Posterior vena cava (tissue), 2 donors: ENCODE data around the gene CRACR2B. TPM values are rescaled to one million over a fixed set of nuclear protein-coding genes. Genes with fewer than 3 reads are reported as not detected.

Experiments
- DNase-seq: peaks from one replicate; pipeline ENCODE4 v3.0.0-alpha.2; 2020; ENCODE audit warnings: low spot score
- intact Hi-C, 2 donors: fragments of 100-400 bp; cut with DNase I; formaldehyde crosslinking; loops; one replicate each; pipeline versions ENCODE4 v1.14.1 to v1.14.2; 2022 to 2023
- total RNA-seq, 2 donors: library from RNA; stranded (reverse); fragmentation: NEBNext Ultra II Directional; extraction: Animal tissue kit (Norgen Biotek cat#: 25700); gene quantifications; one replicate each; pipeline ENCODE4 v1.2.1, GENCODE V29; 2021
- donor health status: DM: yes; HTN: yes; CAD: no.
- donor health status: DM: yes; HTN: yes; CAD: no.

Gene CRACR2B
- total RNA-seq, 2 donors from 2014 or later, result 3.5 to 4.3 TPM

DNA sequence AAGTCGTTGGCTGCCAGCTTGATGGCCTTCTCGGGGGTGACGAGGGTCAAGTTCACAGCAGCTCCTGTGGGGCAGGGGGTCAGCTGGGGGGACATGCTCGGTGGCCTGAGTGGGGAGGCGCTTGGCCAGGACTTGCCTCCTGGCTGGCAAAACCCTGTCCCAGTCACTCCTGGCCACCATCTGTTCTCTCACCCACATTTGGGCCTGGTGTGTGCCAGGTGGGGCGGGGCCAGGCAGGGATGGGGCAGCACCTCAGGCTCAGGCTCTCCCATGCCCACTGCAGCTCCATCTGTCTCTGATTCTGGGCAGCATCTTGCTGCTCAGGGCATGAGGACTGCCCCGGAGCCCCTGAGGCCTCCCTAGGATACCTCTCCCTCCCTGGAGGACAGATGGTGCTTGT, 34.2 kb upstream of the CRACR2B start:
- intact Hi-C loops, result loop anchor here in 1 of 2 donors (10.0 kb wide), 1 partner anchor 129 kb away; no protein-coding TSS in a partner anchor
- DNase-seq, result no peak

DNA sequence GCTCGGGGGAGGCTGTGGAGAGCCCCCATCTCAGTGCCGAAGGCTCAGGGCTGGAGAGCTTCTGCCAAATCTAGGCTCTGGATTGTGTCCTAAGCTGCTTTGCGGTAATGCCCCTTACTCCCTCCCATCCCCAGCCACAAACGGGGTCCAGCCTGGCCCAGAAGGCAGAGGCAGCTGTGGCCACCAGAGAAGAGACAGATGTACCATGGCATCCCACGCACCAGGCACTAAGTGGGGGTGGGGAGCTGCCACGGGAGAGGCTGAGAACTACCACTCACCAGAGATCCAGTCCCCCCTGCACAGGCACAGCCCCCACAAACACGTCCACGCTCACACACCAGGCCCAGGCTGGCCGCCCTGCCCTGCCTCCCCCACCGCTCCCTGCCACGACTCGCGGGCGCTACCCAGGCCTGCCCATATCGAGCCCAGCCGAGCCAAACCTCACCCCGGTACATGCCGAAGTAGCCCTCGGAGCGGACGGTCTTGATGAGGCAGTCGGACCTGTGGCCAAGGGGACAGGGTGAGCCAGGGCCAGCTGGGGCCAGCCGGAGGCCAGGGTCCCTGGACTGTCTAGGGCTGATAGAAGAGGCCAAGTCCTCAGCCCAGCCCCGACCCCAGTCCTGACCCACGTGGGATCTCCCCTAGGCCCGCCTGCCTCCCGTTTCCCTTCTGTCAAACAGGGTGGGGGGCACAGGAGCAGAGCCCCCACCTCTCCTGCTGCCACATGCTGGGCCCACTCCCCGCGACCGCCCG, 33.5 kb upstream of the CRACR2B start:
- intact Hi-C loops, result loop anchor here in 1 of 2 donors (10.0 kb wide), 1 partner anchor 129 kb away; no protein-coding TSS in a partner anchor
- no peak for DNase-seq

DNA sequence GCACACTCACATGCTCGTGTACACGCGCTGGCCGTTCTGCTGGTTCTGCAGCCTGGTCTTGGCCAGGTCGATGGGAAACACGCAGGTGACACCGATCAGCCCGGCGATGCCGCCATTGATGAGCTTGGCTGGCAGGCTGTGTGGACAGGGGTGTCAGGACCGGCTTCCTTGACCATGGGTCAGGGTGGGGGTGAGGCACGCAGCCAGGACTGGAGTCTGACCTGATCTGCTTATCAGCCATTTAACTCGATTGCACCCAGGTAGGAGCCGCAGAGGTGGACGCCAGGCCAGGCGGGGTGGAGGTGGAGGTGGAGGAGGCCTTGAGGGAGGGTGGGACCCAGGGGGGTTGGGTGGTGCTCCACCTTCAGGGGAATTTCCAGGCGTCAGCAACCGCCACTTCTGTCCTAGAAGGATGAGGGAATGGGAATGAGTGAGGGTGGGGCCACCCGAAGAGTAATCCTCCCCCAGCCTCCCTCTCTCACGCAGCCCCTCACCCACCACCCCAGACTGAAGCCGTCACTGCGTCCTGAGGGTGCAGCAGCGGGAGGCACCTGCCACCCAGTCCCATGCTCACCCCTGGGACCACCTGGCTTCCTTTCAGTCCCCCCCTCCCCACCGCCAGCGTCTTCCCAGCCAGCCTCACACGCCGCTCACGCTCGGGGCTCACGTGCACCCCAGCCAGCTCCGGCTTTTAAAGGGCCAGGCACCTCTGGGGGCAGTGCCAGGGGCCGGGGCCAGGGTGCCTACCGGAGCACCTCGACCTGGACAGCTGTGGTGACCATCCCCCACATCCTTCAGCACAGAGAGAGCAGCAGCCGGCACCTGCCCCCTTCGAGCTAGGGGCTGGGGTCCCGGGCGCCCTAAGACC, 32.7 kb upstream of the CRACR2B start:
- intact Hi-C loops, result loop anchor here in 1 of 2 donors (10.0 kb wide), 1 partner anchor 130 kb away; no protein-coding TSS in a partner anchor
- no peak for DNase-seq

DNA sequence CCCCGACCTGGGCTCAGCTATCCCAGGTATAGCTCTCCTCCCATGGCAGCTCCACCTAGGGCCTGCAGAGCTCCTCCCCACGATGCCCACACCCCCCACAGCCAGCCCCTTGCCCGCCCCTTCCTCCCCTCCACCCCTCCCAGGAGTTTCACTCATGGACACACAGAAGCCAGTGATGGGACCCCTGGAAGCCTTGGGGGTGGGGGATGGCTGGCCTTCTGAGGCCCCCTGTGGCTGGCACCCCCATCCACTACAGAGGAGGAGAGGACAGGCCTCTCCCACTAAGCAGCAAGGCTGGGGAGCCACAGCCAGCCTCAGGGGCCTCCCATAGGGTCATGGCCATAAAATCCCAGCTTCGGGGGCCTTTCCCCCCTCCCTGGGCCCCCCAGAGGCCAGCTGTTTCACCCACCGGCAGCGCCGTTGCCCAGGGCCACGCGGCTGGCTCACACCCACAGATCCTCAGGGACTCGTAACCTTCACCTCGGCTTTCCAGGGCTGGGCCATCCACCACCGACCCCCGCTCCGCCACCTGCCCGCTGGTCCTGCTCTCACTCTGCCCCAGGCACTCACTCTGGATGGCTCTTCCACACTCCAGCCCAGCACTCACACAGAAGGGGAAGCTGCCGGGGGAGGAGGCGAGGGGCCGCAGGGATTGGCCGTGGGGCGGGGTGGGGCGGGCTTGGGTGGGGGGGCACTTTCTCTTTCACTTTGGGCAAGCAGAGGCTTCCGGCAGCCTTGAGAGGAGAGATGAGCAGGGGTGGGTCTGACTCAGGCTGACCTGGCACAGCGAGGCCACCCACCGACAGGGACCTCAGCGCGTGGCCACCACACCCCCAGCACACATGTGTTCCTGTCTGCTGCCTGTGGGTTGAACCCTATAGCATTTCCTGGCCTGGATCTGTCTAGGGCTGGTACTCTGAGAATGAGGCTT, 31.8 kb upstream of the CRACR2B start:
- intact Hi-C loops, result loop anchor here in 1 of 2 donors (10.0 kb wide), 1 partner anchor 131 kb away; no protein-coding TSS in a partner anchor

DNA sequence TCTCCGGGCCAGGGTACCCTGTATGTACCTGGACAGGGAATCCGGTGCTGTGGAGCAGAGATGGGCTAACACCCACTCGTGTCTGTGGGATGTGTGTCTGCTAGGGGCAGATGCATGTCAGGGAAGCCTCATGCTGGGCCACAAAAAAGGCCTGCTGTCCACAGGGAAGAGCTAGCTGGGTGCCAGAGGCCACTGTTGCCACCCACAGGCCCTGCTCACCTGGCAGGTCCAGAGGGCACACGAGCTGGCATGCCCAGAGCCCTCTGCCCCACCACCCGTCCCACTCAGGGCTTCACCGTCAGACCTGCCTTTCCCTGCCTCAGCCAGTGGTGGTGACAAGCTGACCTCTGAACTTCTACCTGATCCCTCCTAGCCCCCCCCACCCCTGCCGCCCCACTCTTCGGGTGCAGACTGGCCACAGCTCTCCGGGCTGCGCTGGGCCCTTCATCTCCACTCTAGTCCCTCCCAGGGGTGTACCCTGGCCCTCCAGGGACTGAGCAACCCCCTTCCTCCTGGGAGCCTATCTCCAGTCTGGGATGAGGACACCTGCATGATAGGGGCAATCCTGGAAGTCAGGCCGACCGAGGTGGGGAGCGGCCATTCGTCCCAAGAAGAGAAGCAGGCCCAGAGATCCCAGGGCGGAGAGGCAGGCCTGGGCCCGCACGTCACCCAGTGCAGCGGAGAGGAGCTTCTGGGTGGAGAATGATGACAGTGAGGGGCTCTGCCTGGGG, 31.0 kb upstream of the CRACR2B start:
- DNase-seq, result no peak
- intact Hi-C loops, result loop anchor here in 1 of 2 donors (10.0 kb wide), 1 partner anchor 132 kb away; no protein-coding TSS in a partner anchor

More for the DNA sequence above, 31.8 kb upstream of the CRACR2B start:
- DNase-seq, result peak; percentile 93

DNA sequence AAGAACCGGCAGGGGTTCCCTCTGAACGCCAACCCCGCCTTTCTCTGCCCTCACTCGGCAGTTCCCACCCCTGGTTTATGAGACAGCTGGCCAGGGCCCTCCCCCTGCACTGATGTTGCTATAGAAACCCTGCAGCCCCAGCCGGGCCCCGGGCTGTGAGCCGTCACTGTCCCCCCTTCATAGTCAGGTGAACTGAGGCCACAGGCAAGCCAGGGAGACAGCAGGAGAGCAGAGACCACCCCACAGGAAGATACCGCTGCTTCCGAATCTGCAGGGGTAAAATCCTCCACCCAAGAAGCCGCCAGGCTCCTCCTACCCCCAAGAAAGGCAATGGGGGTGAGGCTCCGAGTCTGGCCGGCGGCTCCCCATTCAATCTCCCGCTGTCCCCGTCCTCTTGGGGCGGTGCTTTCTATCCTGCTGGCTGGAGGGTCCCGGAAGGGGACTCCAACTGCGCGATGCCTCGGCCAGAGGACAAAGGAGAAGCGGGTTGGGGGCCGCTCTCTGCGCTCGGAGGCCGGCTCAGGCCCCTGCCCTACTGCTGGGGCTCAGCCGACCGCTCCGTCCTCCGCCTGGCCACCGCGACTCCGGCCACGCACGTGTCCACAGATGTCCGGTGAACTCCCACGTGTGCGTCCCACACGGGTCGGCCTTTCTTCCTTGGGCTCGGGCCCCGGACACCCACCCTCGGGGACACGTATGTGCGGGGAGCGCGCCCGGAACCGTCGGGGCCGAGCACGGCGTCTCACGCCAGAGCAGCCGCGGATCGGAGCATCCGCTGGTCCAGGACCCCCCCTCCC, 30.2 kb upstream of the CRACR2B start:
- intact Hi-C loops, result loop anchor here in 1 of 2 donors (10.0 kb wide), 1 partner anchor 133 kb away; no protein-coding TSS in a partner anchor

DNA sequence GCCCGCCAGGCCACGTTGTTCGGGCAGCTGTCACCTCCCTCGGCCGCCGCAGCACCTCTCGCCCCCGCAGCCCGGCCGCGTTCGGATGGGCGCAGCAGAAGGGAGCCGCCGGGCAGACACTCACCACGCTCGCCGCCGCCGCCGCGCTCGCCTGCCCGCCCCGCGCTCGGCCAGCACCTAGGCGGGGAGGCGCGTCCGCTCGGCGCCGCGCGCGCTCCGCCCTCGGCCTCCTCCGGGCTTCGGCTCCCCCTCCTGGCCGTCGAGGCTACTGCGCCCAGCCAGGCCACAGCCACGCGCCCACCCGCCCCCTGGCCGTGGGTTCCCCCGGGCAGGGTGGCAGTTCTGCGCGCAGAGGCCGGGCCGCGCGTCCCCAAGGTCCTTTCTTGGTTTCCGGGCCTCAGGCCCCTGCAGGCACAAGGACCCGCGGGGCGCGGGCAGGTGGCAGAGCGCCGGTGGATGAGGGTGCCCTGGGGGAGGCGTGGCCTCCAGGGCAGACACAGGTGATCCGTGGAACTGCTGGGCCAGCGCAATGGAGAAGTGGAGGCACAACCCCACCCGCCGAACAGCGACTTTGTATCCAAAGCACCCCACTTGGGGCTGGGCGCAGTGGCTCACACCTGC, 29.5 kb upstream of the CRACR2B start, which contains the start of gene SLC25A22:
Gene SLC25A22 (minus strand): TSS at position 189 of the 621 bp plus-strand sequence. CDS start 3,275 bp downstream, outside the sequence.
- DNase-seq, result peak; percentile 92
- intact Hi-C loops, result loop anchor here in 1 of 2 donors (10.0 kb wide), 1 partner anchor 133 kb away; no protein-coding TSS in a partner anchor

More for the DNA sequence above, 30.2 kb upstream of the CRACR2B start:
- DNase-seq, result peak; percentile 90

DNA sequence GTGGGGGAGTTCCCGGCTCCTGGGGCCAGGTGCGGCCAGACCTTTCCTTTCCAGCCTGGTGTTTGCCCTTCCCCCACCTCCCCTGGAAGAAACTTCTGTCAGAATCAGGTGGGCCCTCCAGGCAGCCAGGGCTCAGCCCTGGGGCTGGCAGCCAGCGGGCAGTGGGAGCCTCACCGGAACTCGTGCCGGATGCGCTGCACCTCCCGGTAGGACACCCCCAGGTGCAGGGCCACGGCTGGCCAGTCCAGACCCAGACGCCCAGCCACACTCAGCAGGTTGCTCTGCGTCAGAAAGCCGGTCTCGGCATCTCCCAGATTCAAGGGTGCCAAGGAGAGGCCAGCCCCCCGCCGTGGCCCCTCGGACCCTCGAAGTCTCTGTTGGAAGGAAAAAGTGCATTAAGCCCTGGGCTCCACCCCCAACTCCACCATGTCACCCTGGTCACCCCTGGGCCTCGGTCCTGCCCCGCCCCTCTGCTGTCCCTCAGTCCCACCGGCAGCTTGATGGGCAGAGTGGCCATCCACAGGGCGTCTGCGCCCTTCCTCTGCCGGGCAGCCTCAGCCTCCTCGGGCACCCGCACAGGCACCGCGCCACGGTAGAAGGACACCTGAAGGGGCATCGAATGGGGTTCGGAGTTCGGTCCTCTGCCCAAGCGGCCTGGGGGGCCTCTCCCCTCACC, 27.9 kb upstream of the CRACR2B start:
- intact Hi-C loops, result loop anchor here (10.0 kb wide), 2 partner anchors 55 to 135 kb away; partner anchors contain the start of gene TALDO1 (in 1 of the 2)
- DNase-seq, result no peak

DNA sequence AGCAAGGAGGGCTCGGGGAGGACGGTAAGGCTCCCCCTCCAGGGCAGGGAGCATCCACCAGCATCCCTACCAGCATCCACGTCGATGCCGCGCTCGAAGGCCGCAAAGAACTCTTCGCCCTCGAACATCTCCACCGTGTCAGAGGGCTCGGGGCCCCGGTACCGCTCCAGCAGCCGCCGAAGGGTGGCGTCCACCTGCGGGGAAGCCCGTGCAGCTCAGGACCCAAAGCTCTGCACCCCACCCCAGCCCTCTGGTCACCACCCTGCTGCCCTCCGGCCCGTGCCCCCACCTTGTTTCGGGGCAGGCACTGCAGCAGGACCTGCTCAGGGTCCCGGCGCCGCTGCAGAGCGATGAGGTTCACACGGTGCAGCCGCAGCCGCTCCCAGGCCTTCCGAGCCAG, 27.2 kb upstream of the CRACR2B start:
- intact Hi-C loops, result loop anchor here in 1 of 2 donors (10.0 kb wide), 1 partner anchor 56 kb away; the partner anchor contains the start of gene TALDO1
- DNase-seq, result no peak

DNA sequence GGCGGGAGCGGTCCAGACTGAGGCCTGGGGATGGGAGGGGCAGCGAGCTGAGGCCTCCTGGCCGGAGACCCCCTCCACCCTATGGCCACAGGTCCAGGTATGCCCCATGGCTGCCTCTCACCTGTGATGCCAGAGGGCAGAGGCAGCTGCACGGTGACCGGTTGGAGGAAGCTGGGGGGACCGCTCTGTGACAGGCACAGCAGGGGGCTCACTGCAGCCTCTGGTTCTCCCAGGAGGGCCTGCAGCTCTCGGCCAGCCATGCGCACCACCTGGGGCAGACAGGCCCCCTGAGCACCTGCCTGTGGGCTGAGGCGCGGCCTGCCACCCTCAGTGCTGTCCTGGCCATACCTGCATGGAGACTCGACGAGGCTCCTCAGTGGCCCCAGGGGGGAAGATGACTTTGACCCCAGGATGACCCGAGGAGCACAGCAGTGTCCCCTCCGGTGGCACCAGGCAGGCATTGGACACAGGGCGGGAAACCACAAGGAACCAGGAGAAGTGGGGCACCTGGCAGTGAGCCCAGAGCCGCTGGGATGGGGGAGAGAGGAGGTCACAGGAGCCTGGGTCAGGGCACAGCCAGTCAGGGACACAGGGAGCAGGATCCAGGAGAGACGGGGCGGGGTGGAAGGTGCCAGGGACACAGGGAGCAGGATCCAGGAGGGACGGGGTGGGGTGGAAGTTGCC, 26.5 kb upstream of the CRACR2B start:
- DNase-seq, result no peak
- intact Hi-C loops, result loop anchor here in 1 of 2 donors (10.0 kb wide), 1 partner anchor 56 kb away; the partner anchor contains the start of gene TALDO1

DNA sequence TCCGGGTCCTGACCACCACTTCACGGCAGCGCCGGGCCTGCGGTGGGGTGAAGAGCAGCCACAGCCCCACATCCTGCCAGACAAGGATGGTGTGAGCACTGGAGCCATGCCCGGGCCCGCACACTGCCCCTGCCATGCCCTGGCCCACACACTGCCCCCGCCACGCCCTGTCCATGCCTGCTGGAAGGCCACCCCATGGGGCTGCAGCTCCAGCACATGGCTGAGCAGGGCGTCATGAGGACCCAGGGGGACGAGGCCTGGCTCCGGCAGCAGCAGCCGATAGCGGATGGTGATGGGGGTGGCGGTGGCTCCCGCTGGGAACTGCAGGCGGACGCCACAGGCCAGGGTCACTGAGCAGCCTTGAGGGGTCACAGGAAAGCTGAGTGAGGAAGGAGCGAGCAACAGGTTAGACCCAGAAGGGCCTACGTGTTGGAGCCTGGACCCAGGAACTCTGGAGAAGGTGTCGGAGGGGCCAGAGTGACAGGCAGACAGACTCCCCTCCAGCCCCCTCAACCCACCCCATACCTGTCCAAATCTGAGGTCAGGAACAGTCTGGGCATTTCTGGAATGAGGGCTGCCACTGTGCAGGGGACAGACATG, 25.6 kb upstream of the CRACR2B start:
- DNase-seq, result no peak
- intact Hi-C loops, result loop anchor here in 1 of 2 donors (10.0 kb wide), 1 partner anchor 57 kb away; the partner anchor contains the start of gene TALDO1

DNA sequence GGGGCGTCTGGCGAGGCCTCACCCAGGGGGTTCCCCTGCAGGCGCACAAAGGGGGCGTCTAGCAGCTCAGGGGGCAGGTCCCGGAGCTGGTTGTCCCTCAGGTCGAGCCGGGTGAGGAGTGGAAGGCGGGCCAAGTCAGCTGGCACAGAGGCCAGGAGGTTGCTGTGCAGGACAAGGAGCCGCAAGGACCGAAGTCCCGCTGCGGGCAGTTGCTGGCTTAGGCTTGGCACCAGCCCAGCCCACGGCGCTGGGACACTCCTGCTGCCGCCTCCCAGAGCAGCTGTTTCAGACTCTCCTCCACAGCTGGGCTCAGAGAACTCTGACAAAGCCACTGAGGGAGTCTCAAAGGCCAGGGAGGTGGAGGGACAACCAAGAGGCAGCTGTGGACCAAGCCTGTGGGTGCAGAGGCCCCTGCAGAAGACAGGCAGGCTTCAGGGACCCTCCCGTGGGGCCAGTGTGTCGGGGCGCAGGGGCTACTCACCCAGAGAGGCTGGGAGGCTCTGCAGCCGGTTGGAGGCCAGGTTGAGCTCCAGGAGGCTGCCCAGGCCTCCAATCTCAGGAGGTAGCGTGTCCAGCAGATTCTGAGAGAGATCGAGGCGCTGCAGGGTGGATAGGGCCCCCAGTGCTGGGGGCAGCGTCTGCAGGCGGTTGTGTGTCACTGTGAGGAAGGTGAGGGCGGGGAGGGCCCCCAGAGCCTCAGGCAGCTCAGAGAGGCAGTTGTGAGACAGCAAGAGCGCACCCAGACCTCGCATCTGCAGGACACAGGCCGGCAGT, 24.8 kb upstream of the CRACR2B start:
- intact Hi-C loops, result loop anchor here in 1 of 2 donors (10.0 kb wide), 1 partner anchor 58 kb away; the partner anchor contains the start of gene TALDO1
- DNase-seq, result no peak

DNA sequence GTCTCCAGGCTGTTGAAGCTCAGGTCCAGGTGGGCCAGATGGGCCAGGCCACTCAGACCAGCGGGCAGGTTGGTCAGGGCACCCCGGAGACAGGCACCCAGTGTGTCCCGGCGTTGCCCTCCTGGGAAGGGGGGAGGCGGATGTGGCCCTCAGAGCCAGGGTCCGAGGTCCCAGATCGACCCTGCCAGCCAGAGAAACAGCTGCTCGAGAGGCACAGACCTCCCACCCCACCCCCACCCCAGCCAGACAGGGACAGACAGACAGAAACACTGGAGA, 24.3 kb upstream of the CRACR2B start:
- intact Hi-C loops, result loop anchor here in 1 of 2 donors (10.0 kb wide), 1 partner anchor 59 kb away; the partner anchor contains the start of gene TALDO1

More for the DNA sequence above, 24.3 kb upstream of the CRACR2B start:
- DNase-seq, result peak; percentile 80
